Ovary (tissue), 9 donors: ENCODE measurements around the gene WDR87. TPM values are rescaled to one million over a fixed set of nuclear protein-coding genes. Genes with fewer than 3 reads are reported as not detected.

Experiments
- DNase-seq, 5 donors: peaks; one replicate each; pipeline ENCODE4 v3.0.0-alpha.2; 2019 to 2020
- H3K27ac ChIP-seq, 2 donors: fragments of 200-600 bp; one replicate each; pipeline versions ENCODE4 v1.5.1 to v1.8.0; 2019 to 2022
- H3K27me3 ChIP-seq: fragments of 200-600 bp; one replicate; pipeline ENCODE4 v1.8.0; 2022
- H3K36me3 ChIP-seq: fragments of 200-600 bp; sonication (generic); one replicate; pipeline ENCODE4 v1.5.1; 2019
- H3K4me1 ChIP-seq: one replicate; pipeline ENCODE4 v1.8.1; 2013; ENCODE audit warnings: mild to moderate bottlenecking, moderate library complexity; ENCODE audit not compliant: insufficient read depth
- H3K4me3 ChIP-seq: fragments of 200-600 bp; sonication (generic); one replicate; pipeline ENCODE4 v1.5.1; 2017
- H3K9me3 ChIP-seq, 2 donors: fragments of 200-600 bp in 1 of 2; sonication (generic) in 1 of 2; one replicate each; pipeline versions ENCODE4 v1.5.1 to v1.8.1; 2013 to 2019; ENCODE audit warnings: mild to moderate bottlenecking in 1 of 2, moderate library complexity in 1 of 2
- EP300 ChIP-seq: sonication (generic); formaldehyde crosslinking; IDR thresholded peaks from one replicate; pipeline ENCODE4 v1.6.1; 2017; ENCODE audit warnings: antibody characterized with exemption
- POLR2A ChIP-seq: fragments of 450-650 bp; IDR thresholded peaks from one replicate; pipeline ENCODE4 v1.6.1; 2017; ENCODE audit warnings: antibody characterized with exemption, mild to moderate bottlenecking, moderate library complexity
- WGBS, 3 donors: extraction: QIAGEN DNeasy Blood & Tissue Kit in 1 of 3; methylation state at CpG; one replicate each; pipeline versions ENCODE4 v1.1.5 to v1.1.7; 2013 to 2017; 5-methylcytosine and 5-hydroxymethylcytosine counted together
- intact Hi-C, 4 donors: fragments of 100-400 bp; cut with DNase I; formaldehyde crosslinking; loops; one replicate each; pipeline versions ENCODE4 v1.11.0 to v1.15.1; 2022 to 2023
- polyA plus RNA-seq, 2 donors: library from polyadenylated mRNA; stranded (reverse); fragments of 200-250 nt in 1 of 2; fragments of 350-450 nt in 1 of 2; fragmentation: Illumina TruSeq in 1 of 2; extraction: RNeasy Lipid Tissue Mini Kit (QIAGEN cat#74804) in 1 of 2; gene quantifications; one replicate each; pipeline ENCODE4 v1.2.3, GENCODE V29; 2013 to 2014
- total RNA-seq, 7 donors: library from RNA; depleted of rRNA in 2 of 7; stranded (reverse); fragments of >200 nt in 2 of 7; fragmentation: NEBNext Ultra II Directional in 3 of 7; extraction: Animal tissue kit (Norgen Biotek cat#: 25700) in 3 of 7; gene quantifications; one replicate each; pipeline versions ENCODE4 v1.1.0 to v1.2.4, GENCODE V29; 2016 to 2023
- TF ChIP-seq, protein P1 (sequence below), 3 donors: fragments of 450-650 bp in 2 of 3; fragments of 200-600 bp in 1 of 3; IDR thresholded peaks; one replicate each; pipeline versions ENCODE4 v1.5.1 to v1.8.0; 2016 to 2022; ENCODE audit warnings: antibody characterized with exemption in 3 of 3, mild to moderate bottlenecking in 1 of 3
- donor health status: DM: no; HTN: no; CAD: no; lungs with moderate emphysema.
- donor health status: DM: no; HTN: no; CAD: no.
- donor health status: Bipolar disorder and iron deficiency.
- donor health status: DM: yes; HTN: yes; CAD: no.
- donor health status: DM: no; HTN: no; CAD: no.
- donor health status: DM: yes; HTN: yes; CAD: no.

The WDR87 gene
- total and polyA plus RNA-seq, 9 donors, result not detected

GRCh38 chr19:37938353-37938752 is 32.0 kb upstream of the WDR87 start:
- H3K4me3 ChIP-seq, result no peak overlapping the region
- DNase-seq, result no peak
- TF ChIP-seq EP300 (no peak), POLR2A (no peak)
- TF ChIP-seq, protein P1, sequence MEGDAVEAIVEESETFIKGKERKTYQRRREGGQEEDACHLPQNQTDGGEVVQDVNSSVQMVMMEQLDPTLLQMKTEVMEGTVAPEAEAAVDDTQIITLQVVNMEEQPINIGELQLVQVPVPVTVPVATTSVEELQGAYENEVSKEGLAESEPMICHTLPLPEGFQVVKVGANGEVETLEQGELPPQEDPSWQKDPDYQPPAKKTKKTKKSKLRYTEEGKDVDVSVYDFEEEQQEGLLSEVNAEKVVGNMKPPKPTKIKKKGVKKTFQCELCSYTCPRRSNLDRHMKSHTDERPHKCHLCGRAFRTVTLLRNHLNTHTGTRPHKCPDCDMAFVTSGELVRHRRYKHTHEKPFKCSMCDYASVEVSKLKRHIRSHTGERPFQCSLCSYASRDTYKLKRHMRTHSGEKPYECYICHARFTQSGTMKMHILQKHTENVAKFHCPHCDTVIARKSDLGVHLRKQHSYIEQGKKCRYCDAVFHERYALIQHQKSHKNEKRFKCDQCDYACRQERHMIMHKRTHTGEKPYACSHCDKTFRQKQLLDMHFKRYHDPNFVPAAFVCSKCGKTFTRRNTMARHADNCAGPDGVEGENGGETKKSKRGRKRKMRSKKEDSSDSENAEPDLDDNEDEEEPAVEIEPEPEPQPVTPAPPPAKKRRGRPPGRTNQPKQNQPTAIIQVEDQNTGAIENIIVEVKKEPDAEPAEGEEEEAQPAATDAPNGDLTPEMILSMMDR (IDR thresholded peaks at IDR 0.05), result no peak
- H3K36me3 ChIP-seq, result no peaks in the 10 kb centered on the region
- WGBS, 3 donors, result 81 to 96% (median 93%) methylated on average over 1 of the region's 1 CpG
- no peak overlapping the region for H3K27ac ChIP-seq
- no peaks in the 10 kb centered on the region for H3K4me1 ChIP-seq
- intact Hi-C loops, result no loop called here
- no peaks in the 10 kb centered on the region for H3K27me3 ChIP-seq
- H3K9me3 ChIP-seq, result peaks cover 0 to 6% of the 10 kb centered on the region in 2 donors

DNA sequence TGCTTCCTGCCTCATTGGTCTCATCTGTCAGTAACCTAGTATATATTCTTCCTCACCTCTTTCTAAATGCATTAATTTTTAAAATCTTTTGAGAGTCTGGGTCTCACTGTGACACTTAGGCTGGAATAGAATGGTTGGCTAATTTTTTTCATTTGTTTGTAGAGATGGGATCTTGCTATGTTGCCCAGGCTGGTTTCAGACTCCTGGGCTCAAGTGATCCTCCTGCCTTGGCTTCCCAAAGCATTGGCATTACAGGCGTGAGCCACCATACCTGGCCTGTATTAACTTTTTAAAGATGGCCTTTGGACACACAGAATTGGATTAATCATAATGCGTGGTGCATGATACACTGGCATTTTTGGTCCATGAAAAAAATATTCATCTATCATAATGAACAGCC is 30.5 kb upstream of the WDR87 start:
- no peak for DNase-seq
- H3K27me3 ChIP-seq, result no peaks in the 10 kb centered on the region
- H3K9me3 ChIP-seq, result peaks cover 0 to 6% of the 10 kb centered on the region in 2 donors
- H3K36me3 ChIP-seq, result no peaks in the 10 kb centered on the region
- no peak overlapping the region for H3K27ac ChIP-seq
- 98 to 100% (median 100%) methylated on average over 2 of the region's 2 CpGs for WGBS, 3 donors
- TF ChIP-seq, protein P1 (IDR thresholded peaks at IDR 0.05), result no peak
- TF ChIP-seq EP300 (no peak), POLR2A (no peak)
- no peak overlapping the region for H3K4me3 ChIP-seq
- intact Hi-C loops, result no loop called here
- H3K4me1 ChIP-seq, result no peaks in the 10 kb centered on the region

- peaks cover 0 to 6% of the 10 kb centered on the region in 2 donors for H3K9me3 ChIP-seq
- intact Hi-C loops, result no loop called here
- H3K4me3 ChIP-seq, result no peak overlapping the region
- H3K27me3 ChIP-seq, result no peaks in the 10 kb centered on the region
- no peaks in the 10 kb centered on the region for H3K4me1 ChIP-seq
- 81 to 90% (median 86%) methylated on average over 2 of the region's 2 CpGs for WGBS, 3 donors
- DNase-seq, result no peak
- no peaks in the 10 kb centered on the region for H3K36me3 ChIP-seq
- TF ChIP-seq EP300 (no peak), POLR2A (no peak)
- TF ChIP-seq, protein P1 (IDR thresholded peaks at IDR 0.05), result no peak
- H3K27ac ChIP-seq, result no peak overlapping the region
Observed at GRCh38 chr19:37936166-37936565, 29.8 kb upstream of the WDR87 start.

- intact Hi-C loops, result no loop called here
- Histone ChIP-seq H3K4me3 (no peak overlapping the region), H3K9me3 (peaks cover 0 to 6% of the 10 kb centered on the region in 2 donors), H3K27me3 (no peaks in the 10 kb centered on the region), H3K27ac (no peak overlapping the region), H3K36me3 (no peaks in the 10 kb centered on the region), H3K4me1 (no peaks in the 10 kb centered on the region)
- 100% methylated on average over 1 of the region's 1 CpG for WGBS, 3 donors
- no peak for DNase-seq
- no peak for TF ChIP-seq EP300
- TF ChIP-seq, protein P1 (IDR thresholded peaks at IDR 0.05), result no peak
Observed at GRCh38 chr19:37935341-37935740, 28.9 kb upstream of the WDR87 start.
